ENCODE results near the gene SWT1.
A peak's percentile ranks its signal among the peaks of the same experiment; 100 is the strongest.

The SWT1 gene

GRCh38 chr1:185293967-185294542, 137.1 kb downstream of the SWT1 start:
- no peak overlapping the region for H3K4me3 Mint-ChIP-seq
- no peak overlapping the region for H3K27ac Mint-ChIP-seq
- peaks cover 9% of the 10 kb centered on the region for H3K4me1 Mint-ChIP-seq
- CTCF ChIA-PET = no interaction called here
- H3K36me3 Mint-ChIP-seq = peaks cover 66% of the 10 kb centered on the region
- DNase-seq = no peak
- H3K9me3 Mint-ChIP-seq = peaks cover 6% of the 10 kb centered on the region
- no peaks in the 10 kb centered on the region for H3K27me3 Mint-ChIP-seq

- H3K4me3 Mint-ChIP-seq = no peak overlapping the region
- H3K27ac Mint-ChIP-seq = no peak overlapping the region
- no peaks in the 10 kb centered on the region for H3K4me1 Mint-ChIP-seq
- H3K27me3 Mint-ChIP-seq = no peaks in the 10 kb centered on the region
- CTCF ChIA-PET = no interaction called here
- DNase-seq = no peak
- no peaks in the 10 kb centered on the region for H3K9me3 Mint-ChIP-seq
- H3K36me3 Mint-ChIP-seq = peaks cover 64% of the 10 kb centered on the region
Observed at GRCh38 chr1:185295091-185295490, 138.1 kb downstream of the SWT1 start.

GRCh38 chr1:185297982-185298381, 141.0 kb downstream of the SWT1 start:
- Mint-ChIP-seq H3K27ac (no peak overlapping the region), H3K4me3 (no peak overlapping the region), H3K9me3 (no peaks in the 10 kb centered on the region), H3K4me1 (no peaks in the 10 kb centered on the region), H3K27me3 (no peaks in the 10 kb centered on the region), H3K36me3 (peaks cover 63% of the 10 kb centered on the region)
- DNase-seq = no peak
- CTCF ChIA-PET = no interaction called here

- Mint-ChIP-seq H3K27ac (no peak overlapping the region), H3K36me3 (peaks cover 63% of the 10 kb centered on the region), H3K4me3 (no peak overlapping the region), H3K9me3 (no peaks in the 10 kb centered on the region), H3K4me1 (no peaks in the 10 kb centered on the region), H3K27me3 (no peaks in the 10 kb centered on the region)
- DNase-seq = no peak
- CTCF ChIA-PET = no interaction called here
Observed at GRCh38 chr1:185300152-185300551, 143.2 kb downstream of the SWT1 start.

GRCh38 chr1:185305419-185305818, 148.5 kb downstream of the SWT1 start:
- no peak for DNase-seq
- Mint-ChIP-seq H3K4me3 (no peak overlapping the region), H3K27ac (no peak overlapping the region), H3K4me1 (no peaks in the 10 kb centered on the region), H3K27me3 (no peaks in the 10 kb centered on the region), H3K36me3 (peaks cover 61% of the 10 kb centered on the region), H3K9me3 (no peaks in the 10 kb centered on the region)
- CTCF ChIA-PET = interaction anchor here (0.7 to 1.3 kb wide), 2 partner anchors 255 to 365 kb away, joined by 3 read pairs; no protein-coding TSS in a partner anchor

- no peak overlapping the region for H3K27ac Mint-ChIP-seq
- H3K27me3 Mint-ChIP-seq = no peaks in the 10 kb centered on the region
- peaks cover 59% of the 10 kb centered on the region for H3K36me3 Mint-ChIP-seq
- no peak for DNase-seq
- H3K4me1 Mint-ChIP-seq = peaks cover 18% of the 10 kb centered on the region
- H3K9me3 Mint-ChIP-seq = no peaks in the 10 kb centered on the region
- CTCF ChIA-PET = no interaction called here
- H3K4me3 Mint-ChIP-seq = no peak overlapping the region
Observed at GRCh38 chr1:185308126-185308525, 151.2 kb downstream of the SWT1 start.

- H3K4me1 Mint-ChIP-seq = peaks cover 33% of the 10 kb centered on the region
- H3K27me3 Mint-ChIP-seq = no peaks in the 10 kb centered on the region
- no peak overlapping the region for H3K27ac Mint-ChIP-seq
- CTCF ChIA-PET = interaction anchor here (1.4 kb wide), 1 partner anchor 360 kb away, joined by 5 read pairs; no protein-coding TSS in a partner anchor
- no peaks in the 10 kb centered on the region for H3K9me3 Mint-ChIP-seq
- H3K36me3 Mint-ChIP-seq = peaks cover 56% of the 10 kb centered on the region
- H3K4me3 Mint-ChIP-seq = no peak overlapping the region
- no peak for DNase-seq
Observed at GRCh38 chr1:185309566-185309965, 152.6 kb downstream of the SWT1 start.

GRCh38 chr1:185311589-185312225, 154.7 kb downstream of the SWT1 start:
- no peak for DNase-seq
- H3K27me3 Mint-ChIP-seq = no peaks in the 10 kb centered on the region
- peaks cover 40% of the 10 kb centered on the region for H3K36me3 Mint-ChIP-seq
- H3K4me1 Mint-ChIP-seq = peaks cover 45% of the 10 kb centered on the region
- H3K4me3 Mint-ChIP-seq = no peak overlapping the region
- CTCF ChIA-PET = no interaction called here
- no peaks in the 10 kb centered on the region for H3K9me3 Mint-ChIP-seq
- H3K27ac Mint-ChIP-seq = no peak overlapping the region

- Mint-ChIP-seq H3K27ac (no peak overlapping the region), H3K36me3 (peaks cover 34% of the 10 kb centered on the region), H3K9me3 (no peaks in the 10 kb centered on the region), H3K4me1 (peaks cover 47% of the 10 kb centered on the region), H3K27me3 (no peaks in the 10 kb centered on the region), H3K4me3 (no peak overlapping the region)
- DNase-seq = no peak
- CTCF ChIA-PET = interaction anchor here (2.1 kb wide), 1 partner anchor 357 kb away, joined by 15 read pairs; no protein-coding TSS in a partner anchor
Observed at GRCh38 chr1:185312361-185313138, 155.6 kb downstream of the SWT1 start.

- Mint-ChIP-seq H3K27me3 (no peaks in the 10 kb centered on the region), H3K4me1 (peaks cover 64% of the 10 kb centered on the region), H3K36me3 (peaks cover 27% of the 10 kb centered on the region), H3K4me3 (peak overlapping the region; percentile 95), H3K27ac (peak overlapping the region; percentile 12), H3K9me3 (no peaks in the 10 kb centered on the region)
- CTCF ChIA-PET = interaction anchor here (1.6 to 2.1 kb wide), 2 partner anchors 355 to 366 kb away, joined by 7 to 15 read pairs; no protein-coding TSS in a partner anchor
- no peak for DNase-seq
Observed at GRCh38 chr1:185314411-185314810, 157.4 kb downstream of the SWT1 start.

- CTCF ChIA-PET = interaction anchor here (0.6 to 4.4 kb wide), 6 partner anchors 125 to 365 kb away, joined by 3 to 28 read pairs (median 4); no protein-coding TSS in a partner anchor
- H3K9me3 Mint-ChIP-seq = no peaks in the 10 kb centered on the region
- peak overlapping the region; percentile 98 for H3K27ac Mint-ChIP-seq
- H3K27me3 Mint-ChIP-seq = no peaks in the 10 kb centered on the region
- peaks cover 25% of the 10 kb centered on the region for H3K36me3 Mint-ChIP-seq
- DNase-seq = no peak
- peaks cover 64% of the 10 kb centered on the region for H3K4me1 Mint-ChIP-seq
- peak overlapping the region; percentile 95 for H3K4me3 Mint-ChIP-seq
Observed at GRCh38 chr1:185315445-185316071, 158.6 kb downstream of the SWT1 start.

GRCh38 chr1:185316163-185317033, 159.4 kb downstream of the SWT1 start:
- Mint-ChIP-seq H3K27ac (peak overlapping the region; percentile 98), H3K36me3 (peaks cover 31% of the 10 kb centered on the region), H3K4me1 (peaks cover 62% of the 10 kb centered on the region), H3K9me3 (peaks cover 5% of the 10 kb centered on the region), H3K27me3 (no peaks in the 10 kb centered on the region), H3K4me3 (peak overlapping the region; percentile 95)
- CTCF ChIA-PET = interaction anchor here (0.6 to 4.4 kb wide), 12 partner anchors 109 to 365 kb away, joined by 3 to 28 read pairs (median 4); no protein-coding TSS in a partner anchor
- peak; percentile 94 for DNase-seq
